GM04504 (cell line): ENCODE data around the gene ASB4.
A peak's percentile ranks its signal among the peaks of the same experiment; 100 is the strongest.

Source experiments
- DNase-seq: peaks from one replicate; pipeline ENCODE4 v3.0.0-alpha.2; 2012; ENCODE audit warnings: low read depth

ASB4 gene

GRCh38 chr7:95526128-95526738 is 40.5 kb downstream of the ASB4 start:
- DNase-seq = no peak

- peak; percentile 13 for DNase-seq
These were observed 41.5 kb downstream of the ASB4 start for GRCh38 chr7:95527033-95527775.

- no peak for DNase-seq
These were observed 42.1 kb downstream of the ASB4 start for GRCh38 chr7:95527776-95528250.

- no peak for DNase-seq
These were observed 44.0 kb downstream of the ASB4 start for GRCh38 chr7:95529701-95530100.

GRCh38 chr7:95530881-95531280 is 45.1 kb downstream of the ASB4 start:
- no peak for DNase-seq

- DNase-seq = no peak
These were observed 46.0 kb downstream of the ASB4 start for GRCh38 chr7:95531605-95532219.

GRCh38 chr7:95534796-95535195 is 49.1 kb downstream of the ASB4 start:
- no peak for DNase-seq

- DNase-seq = no peak
These were observed 49.9 kb downstream of the ASB4 start for GRCh38 chr7:95535662-95536061.

GRCh38 chr7:95536656-95537311 is 51.0 kb downstream of the ASB4 start:
- no peak for DNase-seq

- no peak for DNase-seq
These were observed 51.7 kb downstream of the ASB4 start for GRCh38 chr7:95537468-95537867.

GRCh38 chr7:95539426-95539825 is 53.7 kb downstream of the ASB4 start:
- no peak for DNase-seq

GRCh38 chr7:95540366-95540765 is 54.6 kb downstream of the ASB4 start:
- DNase-seq = no peak

GRCh38 chr7:95543312-95543711 is 57.6 kb downstream of the ASB4 start:
- no peak for DNase-seq

GRCh38 chr7:95544171-95544570 is 58.4 kb downstream of the ASB4 start:
- no peak for DNase-seq

- DNase-seq = peak; percentile 48
These were observed 59.4 kb downstream of the ASB4 start for GRCh38 chr7:95545007-95545615.

- DNase-seq = no peak
These were observed 59.9 kb downstream of the ASB4 start for GRCh38 chr7:95545673-95546072.

GRCh38 chr7:95546647-95547046 is 60.9 kb downstream of the ASB4 start:
- no peak for DNase-seq

GRCh38 chr7:95547361-95548348 is 61.9 kb downstream of the ASB4 start:
- DNase-seq = no peak

- DNase-seq = peak; percentile 27
These were observed 64.2 kb downstream of the ASB4 start for GRCh38 chr7:95549818-95550529.

GRCh38 chr7:95550546-95550945 is 64.8 kb downstream of the ASB4 start:
- no peak for DNase-seq
